ENCODE measurements around the gene PAPOLB.

Gene PAPOLB

DNA sequence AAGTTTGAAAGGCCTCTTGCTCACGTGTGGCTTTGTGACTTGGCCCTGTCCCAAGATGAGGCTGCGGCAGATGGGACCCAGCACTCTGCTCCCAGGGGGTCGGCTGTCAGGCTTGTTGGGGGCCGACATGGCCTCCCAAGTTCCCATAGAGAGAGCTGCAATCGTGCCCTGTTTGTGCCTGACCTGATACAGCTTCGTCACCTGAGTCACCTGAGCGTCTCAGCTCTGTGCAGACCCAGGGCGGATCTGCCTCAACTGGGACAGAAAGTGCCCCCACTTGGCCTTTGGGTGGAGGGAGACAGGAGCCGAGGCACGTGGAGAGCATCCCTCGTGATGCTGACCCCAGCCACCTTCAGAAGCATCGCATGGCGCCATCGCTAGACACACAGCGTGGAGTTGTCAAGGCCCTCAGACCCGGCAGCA is 21.7 kb downstream of the PAPOLB start:
- DNase-seq = no peak

DNA sequence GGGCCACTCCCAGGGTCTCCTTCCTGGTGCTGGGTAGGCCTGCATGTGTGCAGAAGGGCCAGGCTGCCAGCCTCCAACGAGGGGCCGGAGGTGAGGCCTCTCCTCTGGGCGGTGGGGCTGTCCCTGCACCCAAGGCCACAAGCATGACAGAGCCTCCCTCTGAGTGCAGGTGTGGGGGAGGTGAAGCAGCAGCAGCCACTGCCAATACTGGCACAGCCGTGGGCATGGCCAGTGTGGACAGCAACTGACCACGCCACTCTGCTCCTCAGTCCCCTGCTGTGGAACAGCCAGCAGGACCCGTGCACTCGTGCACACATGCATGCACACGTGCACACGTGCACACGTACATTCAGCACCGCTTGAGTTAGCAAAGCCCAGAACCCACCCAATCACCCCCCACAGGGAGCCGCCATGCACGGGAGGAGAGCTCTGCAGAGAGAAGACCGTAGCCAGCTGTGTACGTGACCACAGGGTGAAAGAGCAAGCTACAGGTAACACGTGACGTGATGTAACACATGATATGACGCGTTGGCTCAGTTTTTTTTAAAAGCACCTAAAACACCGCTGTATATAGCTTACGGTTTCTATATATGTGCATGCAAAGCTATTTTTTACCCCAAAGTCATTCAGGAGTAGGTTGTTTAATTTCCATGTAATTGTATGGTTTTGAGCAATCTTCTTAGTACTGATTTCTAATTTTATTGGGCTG is 23.1 kb downstream of the PAPOLB start:
- no peak for DNase-seq

DNA sequence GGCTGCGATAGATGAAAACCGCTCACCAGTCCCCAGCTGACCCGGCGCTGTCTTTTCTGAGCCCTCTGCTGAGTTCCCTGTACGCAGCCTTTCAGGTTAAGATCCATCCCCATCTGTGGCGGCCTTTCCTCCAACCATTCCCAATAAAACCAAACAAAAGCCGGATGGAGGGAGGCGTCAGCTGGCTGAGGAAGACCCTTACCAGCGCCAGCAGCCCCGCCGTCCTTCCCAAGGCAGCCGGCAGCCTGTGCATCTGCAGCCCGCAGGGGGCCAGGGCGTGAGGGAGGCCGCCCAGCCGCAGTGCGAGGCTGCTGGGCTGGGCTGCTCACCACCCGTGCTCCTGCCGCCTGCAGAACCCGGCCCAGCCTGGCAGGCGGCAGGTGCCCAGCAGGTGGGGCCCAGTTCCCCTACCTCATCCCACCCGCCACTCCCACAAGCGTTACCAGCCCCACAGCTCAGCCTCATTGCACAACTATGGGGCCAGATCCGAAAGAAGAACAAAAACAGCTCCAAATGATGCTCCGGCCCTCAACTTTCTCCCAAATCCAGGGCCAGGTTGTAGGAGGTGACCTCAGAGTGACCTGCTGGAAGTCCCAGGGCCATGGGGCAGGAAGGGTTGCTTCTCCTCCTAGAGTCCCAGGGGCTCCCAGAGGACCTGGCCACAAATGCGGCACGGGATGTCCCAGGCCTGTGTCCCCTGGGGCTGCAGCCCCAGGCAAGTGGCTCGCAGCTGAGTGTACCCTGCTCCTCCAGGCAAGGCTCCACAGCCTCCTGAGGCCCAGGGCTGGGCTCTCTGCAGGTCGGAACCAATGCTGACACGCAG is 23.8 kb downstream of the PAPOLB start:
- DNase-seq = no peak

DNA sequence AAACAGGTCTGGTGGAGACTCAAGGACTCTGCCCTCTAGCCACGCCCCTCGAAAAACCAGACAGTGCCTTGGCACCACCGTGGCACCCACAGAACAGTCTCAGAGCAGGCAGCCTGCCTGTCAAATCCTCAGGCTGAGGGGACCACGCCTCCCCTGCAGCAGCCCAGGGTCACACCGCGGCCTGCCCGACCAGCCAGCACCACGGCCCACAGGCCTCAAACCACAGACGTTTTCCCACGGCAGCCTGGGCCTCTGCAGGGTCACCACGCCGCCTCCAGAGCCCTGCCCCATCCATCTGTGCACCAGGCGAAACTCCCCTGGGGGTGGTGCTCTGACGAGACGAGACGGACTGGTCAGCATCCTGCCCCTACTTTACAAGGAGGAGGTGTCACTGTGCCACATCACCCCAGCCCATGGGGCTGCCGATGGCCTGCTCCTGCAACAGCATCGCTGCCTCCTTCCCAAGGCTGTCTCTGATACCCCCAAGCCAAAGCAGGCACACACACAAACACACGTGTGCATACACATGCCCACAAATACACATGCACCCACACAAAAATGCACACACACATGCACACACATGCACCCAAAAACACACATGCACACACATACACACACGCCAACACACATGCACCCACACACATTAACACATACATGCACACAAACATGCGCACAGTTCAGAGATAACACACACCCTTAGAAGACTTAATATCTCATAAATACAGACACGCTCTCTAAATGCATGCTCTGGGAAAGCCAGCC is 24.6 kb downstream of the PAPOLB start:
- no peak for DNase-seq

DNA sequence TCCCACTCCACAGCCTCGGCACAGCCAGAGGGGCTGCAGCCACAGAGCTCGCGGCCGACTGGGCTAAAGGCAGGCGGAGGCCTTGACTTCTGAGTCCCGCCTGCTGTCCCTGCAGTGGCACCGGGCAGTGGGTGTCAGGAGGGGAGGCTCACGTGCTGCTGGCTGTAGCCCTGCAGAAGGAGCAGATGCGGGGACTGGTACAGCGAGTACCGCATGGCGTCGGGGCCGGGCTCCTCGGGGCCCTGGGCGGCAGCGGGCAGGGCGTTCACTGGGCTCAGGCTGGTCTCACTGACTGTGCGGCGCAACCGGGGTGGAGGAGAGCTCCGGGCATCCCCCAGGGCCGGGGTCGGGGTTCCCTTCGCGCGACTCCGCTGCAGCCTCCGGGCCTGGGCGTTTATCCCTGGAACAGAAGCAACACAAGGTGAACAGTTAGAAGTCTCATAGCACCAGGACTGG is 25.6 kb downstream of the PAPOLB start:
- no peak for DNase-seq

DNA sequence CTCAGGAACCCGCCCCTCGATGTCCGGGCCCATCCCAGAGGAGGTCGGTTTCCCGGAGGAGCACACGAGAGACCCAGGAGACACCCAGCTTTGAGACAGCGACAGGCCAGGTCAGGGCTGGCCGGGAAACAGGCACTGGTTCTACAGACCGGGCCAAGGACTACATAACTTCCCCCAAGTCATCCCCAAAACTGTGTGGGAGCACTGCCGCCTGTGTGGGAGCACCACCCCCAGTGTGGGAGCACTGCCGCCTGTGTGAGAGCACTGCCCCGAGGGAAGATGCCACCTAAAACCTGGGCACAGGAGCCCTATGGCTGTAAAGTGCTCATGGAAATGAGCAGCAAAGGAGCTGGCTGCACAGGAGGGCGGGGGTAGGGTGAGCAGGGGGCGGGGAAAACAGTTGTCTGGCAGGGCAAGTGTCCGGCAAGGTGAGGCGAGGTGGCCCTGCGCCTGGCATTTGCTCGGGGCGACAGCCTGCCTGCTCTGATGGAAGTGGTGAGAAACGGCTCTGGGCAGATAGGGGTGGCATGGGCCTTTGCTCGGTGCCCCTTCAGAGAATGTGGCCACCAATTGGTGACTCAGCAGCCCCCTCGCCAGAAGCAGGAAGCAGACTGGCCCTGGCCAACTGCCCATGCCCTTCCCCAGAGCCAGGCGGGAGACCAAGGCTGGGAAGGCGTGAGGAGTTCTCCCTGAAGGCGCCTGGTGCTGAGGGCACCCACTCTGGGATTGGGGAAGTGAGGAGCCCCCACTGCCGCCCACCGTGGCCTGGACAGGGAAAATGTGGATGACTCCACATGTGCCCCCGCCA is 26.2 kb downstream of the PAPOLB start:
- no peak for DNase-seq

DNA sequence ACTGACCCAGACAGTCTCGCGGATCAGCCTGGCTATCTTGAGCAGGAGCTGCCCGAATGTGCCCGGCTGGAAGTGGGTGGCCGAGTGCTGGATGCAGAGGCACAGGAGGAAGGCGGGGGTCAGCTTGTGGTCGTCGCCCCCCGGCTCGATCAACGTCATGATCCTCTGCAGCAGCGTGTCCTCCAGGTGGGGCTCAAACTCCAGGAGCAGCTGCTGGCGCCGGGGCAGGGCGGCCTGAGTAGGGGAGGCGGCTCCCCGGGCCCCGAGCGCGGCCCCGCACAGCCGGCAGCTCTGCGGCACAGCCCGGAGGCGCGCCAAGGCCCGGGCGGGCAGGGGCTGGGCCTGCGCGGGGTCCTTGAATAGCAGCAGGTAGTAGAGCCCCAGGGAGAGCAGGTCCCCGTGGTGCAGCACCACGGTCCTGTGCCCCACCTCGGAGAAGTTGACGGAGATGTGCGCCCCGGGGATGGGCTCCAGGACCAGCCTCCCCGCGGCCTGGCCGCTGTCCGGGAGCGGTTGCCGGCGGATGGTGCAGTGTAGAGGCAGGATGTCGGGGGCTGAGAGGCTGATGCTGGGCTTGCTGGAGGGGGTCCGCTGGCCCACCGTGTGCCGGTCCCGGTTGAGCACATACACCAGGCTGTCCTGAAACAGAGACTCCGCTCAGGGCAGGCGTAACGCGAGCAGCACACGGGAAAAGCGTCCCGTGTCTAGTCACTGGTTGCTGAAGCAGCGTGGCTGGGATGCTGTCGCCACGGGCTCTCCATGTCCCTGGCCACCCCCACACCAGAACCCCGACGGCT is 27.0 kb downstream of the PAPOLB start:
- DNase-seq = no peak

DNA sequence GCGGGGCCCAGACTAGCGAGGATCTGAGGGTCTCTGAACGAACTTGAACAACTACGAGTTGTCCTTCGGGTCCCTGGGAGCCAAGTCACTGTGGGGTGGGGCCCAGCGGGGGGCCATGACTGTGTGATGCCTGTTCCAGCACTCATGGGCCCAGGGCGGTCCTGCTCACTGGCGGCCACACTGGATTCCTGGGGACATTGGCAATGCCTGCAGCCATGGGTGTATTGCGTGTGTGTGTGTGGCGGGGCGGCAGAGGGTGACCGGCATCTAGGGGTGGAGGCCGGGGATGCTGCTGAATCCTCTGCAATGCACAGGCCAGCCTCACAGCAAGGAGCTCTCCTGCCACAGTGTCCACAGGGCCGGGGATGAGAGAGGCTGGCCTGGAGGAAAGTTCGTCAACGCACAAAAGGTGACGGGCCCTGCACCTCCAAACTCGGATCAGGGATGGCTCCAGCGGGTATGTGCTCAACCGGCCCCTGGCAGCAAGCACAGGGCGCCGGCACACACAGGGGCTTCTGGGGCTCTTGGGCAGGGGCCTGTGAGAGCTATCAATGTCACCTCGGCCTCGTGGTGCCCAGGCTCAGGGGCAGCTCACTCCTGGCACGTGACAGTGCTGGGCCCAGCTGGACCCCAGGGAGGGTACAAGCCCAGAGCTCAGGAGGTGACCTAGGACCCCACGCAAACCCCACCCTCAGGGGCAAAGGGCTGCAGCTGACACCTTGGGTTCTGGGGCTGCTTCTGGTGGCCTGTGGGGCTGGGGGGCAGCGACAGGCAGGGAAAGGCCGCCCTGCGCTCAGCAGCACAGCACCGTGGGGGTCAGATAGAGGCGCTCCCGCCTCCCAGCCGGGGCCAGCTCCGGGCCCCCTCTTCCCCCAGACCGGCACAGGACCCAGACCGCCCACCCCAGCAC is 27.9 kb downstream of the PAPOLB start:
- DNase-seq = no peak

DNA sequence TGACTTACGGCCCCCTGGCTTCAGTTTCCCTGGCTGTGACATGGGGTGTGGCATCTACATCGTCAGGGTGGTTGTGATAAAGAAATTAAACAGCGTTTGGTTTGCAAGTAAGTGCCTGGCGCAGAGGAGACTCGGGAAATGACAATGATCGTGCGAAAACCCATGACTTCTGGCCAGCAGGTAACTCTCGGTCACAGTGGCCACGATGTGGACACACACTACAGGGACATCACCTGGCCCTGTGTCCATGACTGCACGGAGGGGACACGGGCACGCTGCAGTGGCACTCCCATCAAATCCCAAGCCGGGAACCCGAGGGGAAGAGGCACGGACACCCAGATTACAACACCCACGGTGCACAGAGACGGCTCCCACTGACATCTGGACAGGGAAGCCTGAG is 28.7 kb downstream of the PAPOLB start:
- no peak for DNase-seq

DNA sequence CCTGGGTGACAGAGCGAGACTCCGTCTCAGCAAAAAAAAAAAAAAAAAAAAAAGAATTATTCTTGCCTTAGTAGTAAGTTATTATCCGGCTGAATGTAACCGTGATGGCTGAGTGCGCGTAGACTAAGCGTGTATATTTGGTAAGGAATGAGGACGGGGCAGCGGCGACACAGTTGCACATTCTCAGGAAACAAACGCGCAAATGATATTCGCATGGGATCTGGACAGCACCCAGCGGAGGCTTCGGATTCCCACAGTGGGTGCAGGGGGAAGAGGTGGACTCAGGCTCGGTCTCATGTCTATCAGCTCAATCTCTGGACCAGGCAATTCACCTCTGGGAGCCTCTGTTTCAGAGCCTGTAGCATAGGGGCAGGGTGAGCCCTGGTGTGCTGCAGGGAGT is 29.1 kb downstream of the PAPOLB start:
- DNase-seq = no peak

DNA sequence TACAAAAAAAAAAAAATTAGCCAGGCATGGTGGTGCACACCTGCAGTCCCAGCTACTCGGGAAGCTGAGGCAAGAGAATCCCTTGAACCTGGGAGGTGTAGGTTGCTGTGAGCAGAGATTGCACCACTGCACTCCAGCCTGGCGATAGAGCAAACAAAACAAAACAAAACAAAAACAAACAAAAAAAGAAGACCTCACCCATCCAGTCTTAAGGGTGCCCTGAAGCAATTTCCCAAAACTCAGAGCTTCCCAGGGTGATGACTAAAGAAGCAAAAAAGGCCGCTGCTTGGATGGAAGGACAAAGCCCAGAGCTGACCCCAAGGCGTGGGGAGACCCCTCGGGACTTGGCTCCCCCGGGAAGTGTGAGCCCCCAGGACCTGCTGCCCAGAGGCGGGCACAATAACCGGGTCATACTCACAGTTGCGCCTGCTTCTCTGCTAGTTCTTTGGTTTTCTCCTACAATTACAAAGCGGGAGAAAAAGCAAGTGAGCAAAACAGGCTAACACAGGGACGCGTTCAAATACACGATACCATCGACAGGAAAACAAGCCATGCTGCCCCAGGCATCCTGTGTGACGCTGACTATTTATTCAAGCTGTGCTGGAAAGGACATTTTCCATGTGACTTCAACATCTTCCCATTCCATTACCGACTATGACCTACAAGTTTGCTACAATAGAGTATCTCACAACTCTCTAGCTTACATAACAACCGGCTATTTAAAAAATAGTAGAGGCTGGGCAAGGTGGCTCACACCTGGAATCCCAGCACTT is 29.9 kb downstream of the PAPOLB start:
- no peak for DNase-seq

DNA sequence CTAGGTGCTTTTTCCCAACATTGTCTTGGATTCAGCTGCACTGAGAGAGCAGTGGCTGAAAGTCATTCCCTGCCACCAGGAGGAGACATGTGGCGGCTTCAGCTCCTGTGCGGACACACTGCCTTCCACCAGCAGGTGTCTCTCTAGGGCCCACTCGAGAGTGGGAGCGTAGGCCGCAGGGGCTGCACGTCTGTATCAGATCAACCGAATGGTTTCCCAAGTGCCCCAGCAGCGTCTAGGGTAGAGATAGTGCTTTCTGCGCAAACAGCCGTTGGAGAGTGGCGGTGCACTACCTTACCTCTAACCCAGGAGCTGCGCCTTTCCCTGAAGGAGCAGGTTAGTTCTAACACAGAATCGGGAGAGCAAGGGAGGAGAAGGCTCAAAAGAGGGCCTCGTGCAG is 31.7 kb downstream of the PAPOLB start:
- DNase-seq = no peak

DNA sequence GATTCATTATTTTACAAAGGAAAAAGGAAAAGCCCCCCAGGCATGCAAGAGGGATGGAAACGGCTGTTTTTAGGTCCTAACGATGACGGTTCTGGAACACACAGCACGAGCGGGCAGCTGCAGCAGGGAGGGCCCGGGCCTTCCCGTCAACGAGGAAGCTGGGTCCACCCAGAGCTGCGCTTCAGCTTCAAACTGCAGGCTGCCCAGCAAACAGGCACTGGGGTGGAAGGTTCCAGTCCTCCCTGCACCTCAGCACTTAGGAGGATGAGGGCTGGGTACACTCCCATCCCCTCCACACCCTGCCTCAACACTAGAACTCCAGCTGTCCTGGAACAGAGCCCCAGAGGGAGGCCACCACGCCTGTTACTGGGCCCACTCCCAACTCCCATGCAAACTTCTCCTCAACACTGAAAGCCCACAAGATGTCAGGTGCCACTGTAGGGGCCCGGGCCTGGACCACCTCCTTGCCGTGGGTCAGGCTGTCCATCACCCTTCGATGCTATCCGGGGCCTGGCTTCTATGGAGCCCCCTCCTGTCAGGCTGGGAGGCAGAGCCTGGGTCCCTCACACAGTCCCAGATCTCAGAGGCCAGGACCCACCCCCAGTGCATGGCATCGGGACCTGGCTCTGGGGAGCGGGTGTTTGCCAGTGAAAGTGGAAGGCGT is 33.0 kb downstream of the PAPOLB start:
- DNase-seq = no peak

DNA sequence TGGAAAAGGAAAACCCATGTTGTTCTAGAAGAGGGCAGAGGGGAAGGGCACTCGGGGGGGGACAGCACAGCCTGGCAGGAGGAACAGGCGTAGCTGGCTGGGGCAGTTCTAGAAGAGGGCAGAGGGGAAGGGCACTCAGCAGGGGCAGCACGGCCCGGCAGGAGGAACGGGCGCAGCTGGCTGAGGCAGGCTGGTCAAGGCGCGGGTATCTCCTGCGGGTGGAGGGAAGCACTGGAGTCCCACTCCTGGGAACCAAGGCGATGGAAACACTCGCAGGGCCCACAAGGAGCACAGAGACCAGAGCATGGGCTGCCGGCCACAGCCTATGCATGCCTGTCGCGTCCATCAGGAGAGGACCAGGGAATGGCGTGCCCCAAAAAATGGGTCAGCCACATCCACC is 36.7 kb downstream of the PAPOLB start:
- no peak for DNase-seq

DNA sequence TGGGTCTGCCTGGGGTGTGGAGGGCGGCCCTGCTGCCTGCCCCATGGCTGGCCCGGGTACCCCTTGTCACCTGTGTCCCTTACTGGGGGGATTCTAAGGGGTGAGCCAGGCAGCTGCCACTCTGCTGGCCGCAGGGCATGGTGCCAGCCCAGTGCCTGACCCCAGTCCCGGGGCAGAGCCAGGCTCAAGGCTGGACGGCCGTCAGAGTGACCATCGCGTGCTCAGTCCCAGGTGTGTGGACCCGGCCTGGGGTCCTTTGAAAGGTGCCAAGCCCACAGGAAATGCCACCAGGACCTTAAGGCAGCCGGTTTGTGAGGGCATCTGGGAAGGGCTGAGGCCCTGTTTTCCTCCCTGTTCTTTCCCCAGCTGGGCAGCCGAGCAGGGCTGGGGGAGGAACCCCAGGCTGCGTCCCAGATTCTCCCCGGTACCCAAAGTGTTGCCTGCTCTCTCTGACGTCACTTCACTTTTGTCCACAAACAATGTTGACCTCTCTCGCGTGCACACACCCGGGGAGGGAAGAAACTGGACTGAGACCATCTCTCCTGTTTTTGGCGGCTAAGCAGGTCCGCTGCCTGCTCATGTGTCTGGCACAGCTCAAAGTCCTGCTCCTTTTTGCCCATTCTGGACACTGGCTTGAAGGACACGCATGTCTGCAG is 37.6 kb downstream of the PAPOLB start:
- no peak for DNase-seq

DNA sequence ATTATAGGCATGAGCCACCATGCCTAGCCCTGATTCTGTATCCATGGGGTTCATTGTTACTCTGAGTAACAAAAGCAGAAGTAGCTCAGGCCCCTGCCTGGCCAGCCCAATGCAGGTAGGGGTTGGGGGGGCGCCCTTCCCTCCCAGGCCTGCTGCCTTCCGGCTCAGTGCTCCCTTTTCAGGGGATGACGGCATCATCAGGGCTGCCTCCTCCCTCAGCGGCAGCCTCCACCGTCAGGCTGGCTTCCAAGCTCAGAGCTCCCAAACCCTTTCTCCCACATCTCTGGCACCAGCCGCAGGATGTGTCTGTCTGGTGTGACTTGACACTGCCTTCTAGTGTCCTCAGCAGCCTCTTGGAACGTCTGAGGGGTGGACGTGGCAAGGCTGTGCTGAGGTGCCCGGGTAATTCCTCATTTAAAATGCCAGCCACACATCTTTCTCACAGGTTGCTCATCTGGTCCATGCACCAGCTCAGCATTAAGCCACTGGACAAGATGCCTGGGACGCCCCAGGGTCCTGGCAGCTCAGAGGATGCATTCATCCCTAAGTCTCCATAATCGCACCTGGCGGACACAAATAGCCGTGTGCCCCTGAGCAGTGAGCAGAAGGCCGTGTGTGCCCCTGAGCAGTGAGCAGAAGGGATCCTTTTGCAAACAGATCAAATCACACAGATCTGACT is 38.2 kb downstream of the PAPOLB start:
- DNase-seq = no peak

DNA sequence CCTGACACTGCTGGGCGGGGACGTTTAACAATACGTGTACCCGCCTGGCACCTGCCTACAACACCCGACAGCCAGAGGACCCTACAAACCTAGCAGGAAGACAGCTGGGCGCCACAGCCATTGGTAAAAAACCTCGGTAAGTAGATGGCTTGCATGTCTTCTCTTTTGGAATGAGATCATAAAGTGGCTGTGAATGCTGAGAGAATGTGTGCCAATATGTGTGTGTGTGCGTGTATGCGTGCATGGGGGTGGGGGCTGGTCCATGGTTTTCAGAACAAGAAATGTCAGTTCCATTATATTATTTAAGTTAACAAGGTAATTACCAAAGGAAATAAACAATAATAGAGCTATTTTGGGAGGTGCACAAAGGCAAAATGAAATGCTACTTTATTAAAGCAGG is 39.2 kb downstream of the PAPOLB start:
- no peak for DNase-seq

DNA sequence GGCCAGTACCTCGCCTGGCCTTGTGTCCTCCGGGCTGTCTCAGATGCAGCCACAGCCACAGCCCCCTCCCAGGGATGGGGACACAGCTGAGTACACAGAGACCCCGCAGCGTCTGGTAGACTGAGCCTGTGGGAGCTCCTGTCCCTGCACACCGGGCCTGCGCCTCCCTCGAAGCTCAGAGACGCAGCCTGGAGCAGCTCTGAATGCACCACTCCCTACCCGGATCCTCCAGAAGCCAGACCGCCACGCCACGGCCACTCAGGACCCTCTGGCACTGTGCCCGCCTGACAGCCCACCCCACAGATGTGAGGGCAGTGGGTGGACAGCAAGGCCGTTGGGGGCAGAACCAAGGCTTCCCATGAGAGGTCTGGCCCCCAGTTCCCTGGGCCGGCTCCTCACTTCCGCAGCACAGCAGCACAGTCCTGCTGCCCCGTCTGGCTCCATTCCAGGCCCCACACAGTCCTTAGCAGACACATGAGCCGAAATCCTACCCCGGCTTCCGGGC is 40.8 kb downstream of the PAPOLB start:
- DNase-seq = no peak
